DMS53 treated with DMSO at 0.1 percent for 48 hours (cell line): ENCODE results near the gene MYO19.
"Not testable (repeated sequence)": the region's sequence is repeated elsewhere in the genome, so short reads cannot be mapped to it uniquely, and the experiment has no call there.

ENCODE experiments used
- DNase-seq: peaks from one replicate; lab custom pipeline; 2025; ENCODE audit not compliant: unreplicated experiment; lab: John Stamatoyannopoulos, UW

MYO19 gene

GRCh38 chr17:36532435-36532975 lies 2.2 kb downstream of the MYO19 start:
- DNase-seq, result no peak

- DNase-seq, result no peak
These were observed 5.5 kb downstream of the MYO19 start for GRCh38 chr17:36529121-36529520.

GRCh38 chr17:36527621-36528250 lies 6.9 kb downstream of the MYO19 start:
- no peak for DNase-seq

GRCh38 chr17:36525888-36526287 lies 8.8 kb downstream of the MYO19 start:
- no peak for DNase-seq

GRCh38 chr17:36525113-36525512 lies 9.6 kb downstream of the MYO19 start:
- DNase-seq, result no peak

- DNase-seq, result no peak
These were observed 10.2 kb downstream of the MYO19 start for GRCh38 chr17:36524428-36524876.

- DNase-seq, result no peak
These were observed 11.6 kb downstream of the MYO19 start for GRCh38 chr17:36523113-36523512.

- DNase-seq, result no peak
These were observed 18.8 kb downstream of the MYO19 start for GRCh38 chr17:36515837-36516236.

- DNase-seq, result no peak
These were observed 19.8 kb downstream of the MYO19 start for GRCh38 chr17:36514856-36515255.

- no peak for DNase-seq
These were observed 22.0 kb downstream of the MYO19 start for GRCh38 chr17:36512641-36513040.

GRCh38 chr17:36511216-36511615 lies 23.5 kb downstream of the MYO19 start:
- no peak for DNase-seq

GRCh38 chr17:36510636-36511035 lies 24.0 kb downstream of the MYO19 start:
- no peak for DNase-seq

GRCh38 chr17:36509272-36509985 lies 25.2 kb downstream of the MYO19 start:
- no peak for DNase-seq

- not testable (repeated sequence) for DNase-seq
These were observed 26.2 kb downstream of the MYO19 start for GRCh38 chr17:36508439-36508838.

- DNase-seq, result no peak
These were observed 27.4 kb downstream of the MYO19 start for GRCh38 chr17:36507266-36507665.

GRCh38 chr17:36506831-36507230 lies 27.8 kb downstream of the MYO19 start:
- no peak for DNase-seq

- DNase-seq, result no peak
These were observed 28.3 kb downstream of the MYO19 start for GRCh38 chr17:36506249-36506826.

GRCh38 chr17:36505171-36505570 lies 29.5 kb downstream of the MYO19 start:
- DNase-seq, result no peak

GRCh38 chr17:36504156-36504545 lies 30.5 kb downstream of the MYO19 start:
- no peak for DNase-seq

GRCh38 chr17:36503456-36504155 lies 31.1 kb downstream of the MYO19 start:
- no peak for DNase-seq

- no peak for DNase-seq
These were observed 32.7 kb downstream of the MYO19 start for GRCh38 chr17:36501963-36502362.
